ENCODE results near the gene NSD2. TPM values are rescaled to one million over a fixed set of nuclear protein-coding genes. Genes with fewer than 3 reads are reported as not detected.

Gene NSD2
- total and polyA plus RNA-seq, 2 experiments from 2014 or later: 25.7 to 30.8 TPM

GRCh38 chr4:1837069-1837468 lies 34.1 kb upstream of the NSD2 start:
- no peak overlapping the region for H3K27ac ChIP-seq
- no peaks in the 10 kb centered on the region for H3K36me3 ChIP-seq (replicated peaks; ENCODE audit: insufficient read depth, low read depth)
- no peaks in the 10 kb centered on the region for H3K27me3 ChIP-seq
- over 99% methylated on average over 10 of the region's 10 CpGs for WGBS (ENCODE audit: low lambda C conversion rate, missing lambda C conversion rate)
- no peaks in the 10 kb centered on the region for H4K20me1 ChIP-seq (ENCODE audit: insufficient read depth, poor library complexity, severe bottlenecking)
- H3K4me1 ChIP-seq (ENCODE audit: insufficient read depth): no peaks in the 10 kb centered on the region
- TF ChIP-seq, protein P1, sequence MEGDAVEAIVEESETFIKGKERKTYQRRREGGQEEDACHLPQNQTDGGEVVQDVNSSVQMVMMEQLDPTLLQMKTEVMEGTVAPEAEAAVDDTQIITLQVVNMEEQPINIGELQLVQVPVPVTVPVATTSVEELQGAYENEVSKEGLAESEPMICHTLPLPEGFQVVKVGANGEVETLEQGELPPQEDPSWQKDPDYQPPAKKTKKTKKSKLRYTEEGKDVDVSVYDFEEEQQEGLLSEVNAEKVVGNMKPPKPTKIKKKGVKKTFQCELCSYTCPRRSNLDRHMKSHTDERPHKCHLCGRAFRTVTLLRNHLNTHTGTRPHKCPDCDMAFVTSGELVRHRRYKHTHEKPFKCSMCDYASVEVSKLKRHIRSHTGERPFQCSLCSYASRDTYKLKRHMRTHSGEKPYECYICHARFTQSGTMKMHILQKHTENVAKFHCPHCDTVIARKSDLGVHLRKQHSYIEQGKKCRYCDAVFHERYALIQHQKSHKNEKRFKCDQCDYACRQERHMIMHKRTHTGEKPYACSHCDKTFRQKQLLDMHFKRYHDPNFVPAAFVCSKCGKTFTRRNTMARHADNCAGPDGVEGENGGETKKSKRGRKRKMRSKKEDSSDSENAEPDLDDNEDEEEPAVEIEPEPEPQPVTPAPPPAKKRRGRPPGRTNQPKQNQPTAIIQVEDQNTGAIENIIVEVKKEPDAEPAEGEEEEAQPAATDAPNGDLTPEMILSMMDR (IDR thresholded peaks at IDR 0.05; ENCODE audit: poor library complexity): no peak
- TF ChIP-seq EZH2phosphoT487 (IDR thresholded peaks at IDR 0.05; ENCODE audit: low read depth, severe bottlenecking, unreplicated experiment) (no peak), EZH2 (IDR thresholded peaks at IDR 0.05; ENCODE audit: borderline replicate concordance) (no peak)
- H3K9me3 ChIP-seq (ENCODE audit: low read depth): no peaks in the 10 kb centered on the region
- H3K79me2 ChIP-seq: peaks cover 7% of the 10 kb centered on the region
- no peak for DNase-seq (ENCODE audit: low spot score)
- H3K4me3 ChIP-seq: no peak overlapping the region
- no peak overlapping the region for H3K4me2 ChIP-seq
- H3K9me2 ChIP-seq (replicated peaks; ENCODE audit: insufficient read depth): no peaks in the 10 kb centered on the region
- H2AFZ ChIP-seq: no peak overlapping the region

DNA sequence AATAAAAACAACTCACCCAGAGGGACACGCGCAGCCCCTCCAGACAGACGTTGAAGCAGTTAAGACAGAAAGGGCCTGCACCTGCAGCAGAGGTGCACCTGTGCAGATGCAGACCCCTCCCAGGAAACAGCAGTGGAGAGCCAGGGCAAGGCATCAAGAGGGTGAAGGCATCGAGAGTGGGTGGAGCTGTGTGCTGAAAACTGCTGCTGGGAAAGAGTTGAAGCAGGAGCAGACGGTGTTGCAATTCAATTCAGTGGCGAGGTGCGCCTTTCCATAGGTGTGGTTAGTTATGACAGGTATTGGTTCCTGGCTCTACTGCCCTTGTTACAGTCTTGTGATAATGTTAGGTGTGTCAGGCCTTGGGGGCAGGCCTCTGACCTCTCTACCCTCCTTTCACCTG lies 31.9 kb upstream of the NSD2 start:
- H3K79me2 ChIP-seq: peaks cover 13% of the 10 kb centered on the region

DNA sequence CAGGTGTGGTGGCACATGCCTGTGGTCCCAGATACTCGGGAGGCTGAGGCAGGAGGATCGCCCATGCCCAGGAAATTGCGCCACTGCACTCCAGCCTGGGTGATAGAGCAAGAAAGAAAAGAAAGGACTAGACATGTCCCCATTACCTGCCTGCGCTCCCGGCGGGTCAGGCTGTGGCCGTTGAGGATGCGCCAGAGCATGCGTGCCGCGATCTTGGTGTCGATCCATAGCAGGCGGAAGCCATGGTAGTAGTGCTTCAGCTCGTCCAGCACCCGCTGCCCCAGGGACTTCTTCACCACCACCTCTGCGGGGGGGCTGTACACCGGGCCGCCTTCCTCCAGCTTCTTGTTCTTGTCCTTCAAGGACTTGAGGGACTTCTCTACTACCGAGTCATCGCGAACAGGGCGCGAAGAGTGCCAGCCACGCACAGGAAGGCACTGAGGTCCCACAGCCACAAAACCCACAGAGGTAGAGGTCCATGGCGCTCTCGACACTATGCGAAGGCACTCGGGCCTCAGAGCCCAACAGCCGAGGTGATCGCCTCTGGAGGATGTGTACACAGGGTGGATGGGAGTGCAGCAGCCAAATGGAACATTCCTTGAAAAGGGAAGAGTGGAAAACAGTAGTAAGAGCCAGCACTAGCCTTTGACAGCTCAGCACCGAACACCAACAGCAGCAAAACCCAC lies 29.8 kb upstream of the NSD2 start:
- Histone ChIP-seq H3K4me3 (no peak overlapping the region), H2AFZ (no peak overlapping the region), H4K20me1 (ENCODE audit: insufficient read depth, poor library complexity, severe bottlenecking) (peaks cover 6% of the 10 kb centered on the region), H3K4me1 (ENCODE audit: insufficient read depth) (no peaks in the 10 kb centered on the region), H3K27me3 (no peaks in the 10 kb centered on the region), H3K9me2 (replicated peaks; ENCODE audit: insufficient read depth) (no peaks in the 10 kb centered on the region), H3K4me2 (no peak overlapping the region), H3K27ac (no peak overlapping the region), H3K79me2 (peaks cover 25% of the 10 kb centered on the region), H3K36me3 (replicated peaks; ENCODE audit: insufficient read depth, low read depth) (no peaks in the 10 kb centered on the region), H3K9me3 (ENCODE audit: low read depth) (no peaks in the 10 kb centered on the region)
- no peak for DNase-seq (ENCODE audit: low spot score)
- 97% methylated on average over 31 of the region's 31 CpGs for WGBS (ENCODE audit: low lambda C conversion rate, missing lambda C conversion rate)
- TF ChIP-seq, protein P1 (IDR thresholded peaks at IDR 0.05; ENCODE audit: poor library complexity): no peak
- TF ChIP-seq EZH2 (IDR thresholded peaks at IDR 0.05; ENCODE audit: borderline replicate concordance): no peak
- TF ChIP-seq EZH2phosphoT487 (IDR thresholded peaks at IDR 0.05; ENCODE audit: low read depth, severe bottlenecking, unreplicated experiment): no peak

More for the DNA sequence above, 31.9 kb upstream of the NSD2 start:
- Histone ChIP-seq H3K27me3 (no peaks in the 10 kb centered on the region), H4K20me1 (ENCODE audit: insufficient read depth, poor library complexity, severe bottlenecking) (peaks cover 6% of the 10 kb centered on the region), H3K4me2 (no peak overlapping the region), H3K9me3 (ENCODE audit: low read depth) (no peaks in the 10 kb centered on the region), H3K4me3 (no peak overlapping the region), H3K27ac (no peak overlapping the region), H3K9me2 (replicated peaks; ENCODE audit: insufficient read depth) (no peaks in the 10 kb centered on the region), H3K4me1 (ENCODE audit: insufficient read depth) (no peaks in the 10 kb centered on the region), H2AFZ (no peak overlapping the region), H3K36me3 (replicated peaks; ENCODE audit: insufficient read depth, low read depth) (no peaks in the 10 kb centered on the region)
- 94% methylated on average over 7 of the region's 7 CpGs for WGBS (ENCODE audit: low lambda C conversion rate, missing lambda C conversion rate)
- TF ChIP-seq EZH2 (IDR thresholded peaks at IDR 0.05; ENCODE audit: borderline replicate concordance) (no peak), EZH2phosphoT487 (IDR thresholded peaks at IDR 0.05; ENCODE audit: low read depth, severe bottlenecking, unreplicated experiment) (no peak)
- TF ChIP-seq, protein P1 (IDR thresholded peaks at IDR 0.05; ENCODE audit: poor library complexity): no peak
- DNase-seq (ENCODE audit: low spot score): no peak
